GM12864 (cell line): Measurements from ENCODE around the gene ELMO3.

ENCODE experiments used
- DNase-seq: peaks from one replicate; pipeline ENCODE4 v3.0.0-alpha.2; 2011; ENCODE audit warnings: low read depth
- H3K4me3 ChIP-seq: 2 replicates; pipeline ENCODE4 v1.5.1; 2011; ENCODE audit warnings: mild to moderate bottlenecking, low read depth, low read length, control low read depth
- CTCF ChIP-seq: IDR thresholded peaks from 2 replicates; pipeline ENCODE4 v1.5.1; 2011; ENCODE audit warnings: low read depth, mild to moderate bottlenecking, moderate library complexity, low read length, control low read depth, inconsistent platforms; ENCODE audit errors: missing control alignments

Gene ELMO3

GRCh38 chr16:67176662-67177061, 22.3 kb upstream of the ELMO3 start:
- H3K4me3 ChIP-seq, result no peak overlapping the region
- no peak for DNase-seq
- no peak for TF ChIP-seq CTCF

- DNase-seq, result no peak
- peak; percentile 25 for TF ChIP-seq CTCF
- peak overlapping the region; percentile 48 for H3K4me3 ChIP-seq
These were observed 20.9 kb upstream of the ELMO3 start for GRCh38 chr16:67177743-67178699.

GRCh38 chr16:67179421-67180080, 19.4 kb upstream of the ELMO3 start:
- TF ChIP-seq CTCF, result peak; percentile 28
- H3K4me3 ChIP-seq, result no peak overlapping the region
- no peak for DNase-seq

GRCh38 chr16:67180166-67180565, 18.8 kb upstream of the ELMO3 start:
- no peak overlapping the region for H3K4me3 ChIP-seq
- TF ChIP-seq CTCF, result no peak
- DNase-seq, result no peak

GRCh38 chr16:67181346-67181745, 17.6 kb upstream of the ELMO3 start:
- TF ChIP-seq CTCF, result no peak
- no peak overlapping the region for H3K4me3 ChIP-seq
- no peak for DNase-seq

- TF ChIP-seq CTCF, result no peak
- no peak for DNase-seq
- H3K4me3 ChIP-seq, result peak overlapping the region; percentile 84; the same call in 1 of the 2 replicates
These were observed 16.6 kb upstream of the ELMO3 start for GRCh38 chr16:67182288-67182687.
